UCSD-AML1 (cell line): ENCODE measurements around the gene DCPS.
"Not testable (repeated sequence)": the region's sequence is repeated elsewhere in the genome, so short reads cannot be mapped to it uniquely, and the experiment has no call there.

ENCODE experiments used
- DNase-seq: peaks from one replicate; lab custom pipeline; 2025; ENCODE audit not compliant: unreplicated experiment; lab: John Stamatoyannopoulos, UW

The DCPS gene, protein sequence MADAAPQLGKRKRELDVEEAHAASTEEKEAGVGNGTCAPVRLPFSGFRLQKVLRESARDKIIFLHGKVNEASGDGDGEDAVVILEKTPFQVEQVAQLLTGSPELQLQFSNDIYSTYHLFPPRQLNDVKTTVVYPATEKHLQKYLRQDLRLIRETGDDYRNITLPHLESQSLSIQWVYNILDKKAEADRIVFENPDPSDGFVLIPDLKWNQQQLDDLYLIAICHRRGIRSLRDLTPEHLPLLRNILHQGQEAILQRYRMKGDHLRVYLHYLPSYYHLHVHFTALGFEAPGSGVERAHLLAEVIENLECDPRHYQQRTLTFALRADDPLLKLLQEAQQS

DNA sequence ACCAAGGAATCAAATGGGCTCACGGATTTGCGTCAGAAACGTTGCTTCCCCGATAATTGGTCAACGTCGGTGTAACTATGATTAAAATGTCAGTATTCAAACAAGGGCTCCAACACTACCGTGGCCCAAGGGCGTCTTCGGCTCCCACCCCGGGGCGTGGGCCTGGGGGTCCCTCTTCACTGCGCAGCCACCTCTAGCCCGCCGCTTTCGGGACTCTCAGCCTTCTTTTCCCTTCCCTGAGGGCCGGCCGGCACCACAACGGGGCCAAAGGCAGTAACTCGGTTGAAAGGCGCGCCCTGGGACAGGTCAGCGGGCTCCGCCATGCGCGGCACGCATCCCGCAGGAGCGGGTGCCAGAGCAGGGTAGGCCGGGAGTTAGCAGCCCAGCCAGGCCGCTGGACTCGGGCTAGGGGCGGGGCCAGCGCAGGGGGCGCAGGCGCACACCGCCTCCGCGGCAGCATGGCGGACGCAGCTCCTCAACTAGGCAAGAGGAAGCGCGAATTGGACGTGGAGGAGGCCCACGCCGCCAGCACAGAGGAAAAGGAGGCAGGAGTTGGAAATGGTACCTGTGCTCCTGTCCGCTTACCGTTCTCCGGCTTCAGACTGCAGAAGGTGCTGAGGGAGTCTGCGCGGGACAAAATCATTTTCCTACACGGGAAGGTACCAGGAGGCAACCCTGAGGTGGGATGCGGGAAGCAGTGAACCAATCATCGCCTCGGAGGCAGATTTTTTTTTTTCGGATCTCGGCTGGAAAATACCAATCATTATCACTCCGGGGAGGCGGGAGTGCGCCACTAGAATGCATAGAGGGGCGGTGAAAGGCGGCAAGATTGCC is at the start of gene DCPS:
Gene DCPS, plus strand, starts transcription at position 438 of the 834 bp plus-strand sequence. Its CDS starts 21 bp downstream, at position 459.
- DNase-seq: peak; percentile 92

DNA sequence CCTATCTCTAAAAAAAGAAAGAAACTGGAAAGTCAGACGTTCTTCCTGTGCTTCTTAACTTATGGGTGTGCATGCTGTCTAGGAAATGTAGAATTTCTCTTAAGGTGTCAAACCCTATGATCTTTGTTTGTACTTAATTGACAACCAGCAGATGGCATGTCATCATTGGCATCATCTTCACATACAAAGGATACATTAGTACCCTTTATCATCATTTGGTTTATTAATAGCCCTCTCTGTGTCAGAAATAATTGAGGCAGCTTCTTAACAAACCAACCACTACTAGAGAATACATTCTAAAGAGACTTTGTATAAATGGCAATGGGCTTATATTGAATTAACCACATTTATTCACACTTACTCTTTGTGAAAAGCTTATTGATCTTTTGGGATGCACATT is 49.0 kb upstream of the DCPS start:
- no peak for DNase-seq

- not testable (repeated sequence) for DNase-seq
Measured at GRCh38 chr11:126255507-126255906, 48.4 kb upstream of the DCPS start.

DNA sequence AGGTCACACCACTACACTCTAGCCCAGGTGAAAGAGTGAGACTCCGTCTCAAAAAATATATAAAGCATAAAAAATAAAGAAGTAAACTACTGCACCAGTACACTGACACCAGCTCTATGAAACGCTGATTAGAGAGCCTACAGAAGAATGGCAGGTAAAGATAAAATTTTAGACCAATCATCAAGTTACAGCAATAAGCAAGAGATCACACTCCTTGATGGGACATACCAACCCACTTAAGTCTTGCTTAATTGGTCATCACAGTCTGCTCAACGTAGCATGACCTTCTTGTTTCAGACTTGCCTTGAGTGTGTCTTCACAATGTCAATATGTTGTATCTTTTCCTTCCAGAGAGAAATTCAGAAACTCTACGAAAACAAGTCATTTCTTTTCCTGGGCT is 47.6 kb upstream of the DCPS start:
- DNase-seq: no peak

GRCh38 chr11:126257144-126257543 is 46.7 kb upstream of the DCPS start:
- no peak for DNase-seq

DNA sequence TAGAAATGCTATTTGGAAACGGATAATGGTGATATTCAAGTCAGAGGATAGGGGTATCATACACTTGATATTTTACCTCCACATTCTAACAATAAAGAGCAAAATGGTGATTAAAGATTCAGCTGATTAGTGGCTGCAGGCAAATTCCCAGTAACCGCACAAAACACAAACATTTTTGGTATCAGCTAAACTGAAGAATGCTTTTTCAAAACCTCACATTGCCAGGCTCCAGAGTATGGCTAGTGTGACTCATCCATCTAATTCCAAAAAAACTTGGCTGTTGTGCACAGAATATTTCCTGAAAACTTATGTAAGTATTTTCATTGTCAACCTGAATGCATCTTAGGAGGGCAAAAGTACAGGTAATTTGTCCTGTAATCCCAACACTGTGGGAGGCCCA is 46.1 kb upstream of the DCPS start:
- no peak for DNase-seq

GRCh38 chr11:126262216-126262615 is 41.6 kb upstream of the DCPS start:
- DNase-seq: no peak

DNA sequence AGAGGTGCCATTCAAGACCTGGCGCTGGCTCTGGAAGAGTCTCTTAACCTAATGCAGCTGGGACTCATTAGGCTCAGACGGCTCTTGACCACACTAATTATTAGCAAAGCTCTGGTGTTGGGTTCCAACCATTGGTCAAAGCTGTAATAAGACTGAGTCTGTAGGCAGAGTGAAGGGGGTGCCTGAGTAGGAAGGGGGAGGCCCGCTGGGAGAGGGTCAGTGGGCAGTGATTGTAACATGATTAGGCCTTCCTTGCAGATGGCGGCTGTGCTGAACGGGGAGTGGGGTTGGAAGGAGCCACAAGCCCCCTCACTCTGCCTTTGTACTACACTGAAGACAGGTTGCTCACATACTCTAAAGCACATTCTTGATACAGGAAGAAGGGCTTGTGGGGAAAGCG is 40.4 kb upstream of the DCPS start:
- DNase-seq: no peak

DNA sequence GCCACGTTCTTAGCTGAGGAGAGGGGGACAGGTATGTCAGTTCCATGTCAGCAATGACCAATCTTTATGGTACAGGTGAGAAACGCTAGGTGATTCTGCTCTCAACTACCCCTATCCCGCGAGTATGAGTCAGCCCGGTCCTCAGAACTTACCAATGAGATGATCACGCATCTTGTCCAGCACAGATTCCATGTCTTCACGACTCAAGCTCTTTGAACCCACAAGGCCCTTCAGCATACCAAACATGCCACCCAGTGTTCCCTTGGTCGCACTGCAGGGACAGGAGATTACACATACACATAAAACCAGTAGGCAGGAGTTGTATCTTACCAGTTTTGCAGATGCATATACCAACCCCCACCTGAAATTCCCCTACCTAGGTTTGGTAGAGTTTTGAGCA is 38.0 kb upstream of the DCPS start:
- DNase-seq: no peak

- no peak for DNase-seq
Measured at GRCh38 chr11:126267650-126268049, 36.2 kb upstream of the DCPS start.

DNA sequence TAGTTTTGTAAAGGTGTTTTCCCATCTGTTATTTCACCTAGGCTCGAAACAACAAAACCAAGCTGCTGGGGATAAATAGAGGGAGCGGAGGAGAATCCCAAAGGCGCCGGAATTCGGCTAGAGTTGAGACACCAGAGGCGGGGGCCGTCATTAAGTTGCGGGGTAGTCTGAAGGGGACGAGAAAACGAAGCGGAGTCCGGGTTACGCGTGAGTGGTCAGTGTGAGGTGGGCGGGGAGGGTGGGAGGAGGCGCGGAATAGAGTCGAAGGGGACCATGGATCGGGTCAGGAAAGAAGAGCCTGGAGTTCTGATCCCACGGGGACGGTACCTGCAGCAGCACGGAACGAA is 35.5 kb upstream of the DCPS start:
- no peak for DNase-seq

GRCh38 chr11:126268708-126269579 is 34.9 kb upstream of the DCPS start, which contains the start of the genes FOXRED1 and SRPRA:
TSS of gene FOXRED1 (plus strand) at chr11:126269154. CDS start at chr11:126269207, 53 bp downstream.
TSS of gene SRPRA (minus strand) at chr11:126268895. CDS start at chr11:126268804, 91 bp downstream.
- peak; percentile 100 for DNase-seq

GRCh38 chr11:126277322-126277721 is 26.5 kb upstream of the DCPS start:
- DNase-seq: no peak

GRCh38 chr11:126277780-126278179 is 26.1 kb upstream of the DCPS start:
- DNase-seq: no peak

DNA sequence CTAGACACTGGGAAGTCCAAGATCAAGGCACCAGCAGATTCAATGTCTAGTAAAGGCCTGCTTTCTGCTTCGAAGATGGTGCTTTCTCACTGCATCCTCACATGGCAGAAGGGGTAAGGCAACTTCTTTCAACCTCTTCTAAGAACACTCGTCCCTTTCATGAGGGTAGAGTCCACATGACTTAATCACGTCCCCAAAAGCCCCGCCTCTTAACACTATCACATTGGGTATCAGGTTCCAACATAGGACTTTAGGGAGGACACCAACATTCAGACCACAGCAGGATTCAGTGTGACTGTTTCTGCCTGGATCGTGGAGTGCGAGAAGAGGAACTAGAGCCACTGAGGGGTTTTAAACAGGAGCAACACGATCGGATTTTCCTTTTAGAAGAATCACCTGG is 24.7 kb upstream of the DCPS start:
- no peak for DNase-seq

GRCh38 chr11:126280595-126280994 is 23.3 kb upstream of the DCPS start:
- peak; percentile 69 for DNase-seq

GRCh38 chr11:126281245-126281644 is 22.6 kb upstream of the DCPS start:
- DNase-seq: no peak

DNA sequence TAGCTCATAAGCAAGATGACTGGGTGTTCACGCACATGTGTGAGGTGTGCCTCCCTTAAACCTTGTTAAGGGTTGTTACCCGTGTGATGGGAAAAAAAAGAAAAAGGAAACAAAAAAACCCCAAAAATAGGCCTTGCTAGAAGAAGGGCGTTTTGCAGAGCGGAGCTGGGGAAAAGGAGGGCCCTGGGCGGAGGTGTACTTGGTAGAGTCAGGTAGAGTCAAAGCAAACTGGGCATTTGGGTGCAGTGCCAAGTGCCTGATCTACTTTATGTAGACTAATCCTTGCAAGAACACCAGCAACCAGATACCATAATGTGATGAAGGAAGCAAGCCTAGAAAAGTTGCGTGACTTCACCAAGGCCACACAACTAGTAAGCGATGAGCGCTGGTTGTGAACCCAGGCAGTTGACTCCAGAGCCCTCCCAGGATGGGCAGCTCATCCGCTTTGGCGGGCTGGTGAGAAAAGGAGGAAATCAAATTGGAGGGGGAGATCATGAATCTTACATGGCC is 22.1 kb upstream of the DCPS start:
- no peak for DNase-seq

GRCh38 chr11:126282361-126282735 is 21.5 kb upstream of the DCPS start:
- DNase-seq: peak; percentile 47

DNA sequence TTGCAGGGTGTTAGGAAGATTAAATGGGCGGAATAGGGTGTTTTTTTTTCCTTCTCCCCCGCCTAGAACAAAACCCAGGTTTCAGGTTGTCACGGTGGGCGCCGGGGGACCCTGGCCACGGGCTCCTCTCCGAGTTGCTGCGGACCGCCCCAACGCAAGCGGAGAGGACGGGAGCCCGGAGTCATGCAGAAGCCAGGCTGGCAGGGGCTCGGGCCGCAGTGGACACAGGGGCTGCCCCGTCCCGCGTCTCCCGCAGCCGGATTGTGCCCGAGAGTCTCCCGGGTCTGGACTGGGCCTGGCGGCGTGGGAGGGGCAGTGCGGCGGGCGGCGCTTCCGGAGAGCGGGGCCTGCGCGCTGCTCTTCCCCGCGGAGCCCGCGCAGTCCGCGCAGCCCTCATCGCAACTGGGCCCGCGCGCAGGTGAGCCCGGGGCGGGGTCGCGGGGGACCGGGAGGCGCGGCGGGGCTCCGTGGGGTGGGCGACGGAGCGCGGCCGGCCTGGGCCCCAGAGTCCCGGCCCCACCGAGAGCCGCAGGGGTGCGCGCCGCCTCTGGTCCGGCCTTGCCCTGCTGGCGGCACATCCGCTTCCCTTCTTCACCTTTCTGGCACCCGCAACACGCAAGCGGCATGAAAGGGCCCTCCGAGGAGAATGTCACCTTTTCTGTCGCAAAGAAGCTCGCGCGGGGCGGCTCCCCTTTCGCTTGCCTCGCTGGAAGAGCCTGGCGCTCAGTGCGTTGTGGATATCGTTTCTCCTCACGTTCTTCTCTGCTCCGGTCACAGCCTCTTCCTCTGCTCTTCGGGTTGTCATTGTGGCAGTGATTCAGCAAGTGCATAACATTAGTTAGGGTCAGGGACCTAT is 20.9 kb upstream of the DCPS start, which contains the start of gene TIRAP:
Gene TIRAP, plus strand, starts transcription at position 358 of the 856 bp plus-strand sequence. CDS start 7,802 bp downstream, outside the sequence.
- DNase-seq: peak; percentile 62
